GM19468 (cell line): ENCODE data around the gene PLCXD1.
"Not testable (repeated sequence)": the region's sequence is repeated elsewhere in the genome, so short reads cannot be mapped to it uniquely, and the experiment has no call there.

ENCODE experiments used
- ATAC-seq: cut with Tn5 transposase; IDR thresholded peaks from one replicate; pipeline ENCODE4 v1.9.1; 2021; ENCODE audit warnings: mild to moderate bottlenecking, moderate library complexity, moderate number of reproducible peaks; ENCODE audit not compliant: unreplicated experiment; ENCODE audit errors: extremely low read depth

The PLCXD1 gene

GRCh38 chrX:314781-315595 is 33.8 kb downstream of the PLCXD1 start:
- no peak for ATAC-seq

GRCh38 chrX:316351-317325 is 35.5 kb downstream of the PLCXD1 start:
- ATAC-seq: no peak

GRCh38 chrX:317424-318067 is 36.4 kb downstream of the PLCXD1 start:
- no peak for ATAC-seq

- ATAC-seq: peak; percentile 34
These were observed 37.0 kb downstream of the PLCXD1 start for GRCh38 chrX:318068-318738.

GRCh38 chrX:318739-319578 is 37.8 kb downstream of the PLCXD1 start, which contains the start of gene GTPBP6:
Gene GTPBP6 (minus strand): TSS chrX:318796. CDS start chrX:318787, 9 bp downstream.
- ATAC-seq: peak; percentile 97

- ATAC-seq: no peak
These were observed 38.5 kb downstream of the PLCXD1 start for GRCh38 chrX:319579-320125.

- no peak for ATAC-seq
These were observed 39.1 kb downstream of the PLCXD1 start for GRCh38 chrX:320126-320783.

- ATAC-seq: no peak
These were observed 42.8 kb downstream of the PLCXD1 start for GRCh38 chrX:323721-324628.

- ATAC-seq: not testable (repeated sequence)
These were observed 43.5 kb downstream of the PLCXD1 start for GRCh38 chrX:324664-325063.

GRCh38 chrX:327660-328126 is 46.5 kb downstream of the PLCXD1 start:
- ATAC-seq: no peak

- no peak for ATAC-seq
These were observed 48.2 kb downstream of the PLCXD1 start for GRCh38 chrX:329291-329910.

GRCh38 chrX:330141-330725 is 49.1 kb downstream of the PLCXD1 start:
- not testable (repeated sequence) for ATAC-seq

- no peak for ATAC-seq
These were observed 49.6 kb downstream of the PLCXD1 start for GRCh38 chrX:330726-331150.

- no peak for ATAC-seq
These were observed 50.1 kb downstream of the PLCXD1 start for GRCh38 chrX:331151-331824.

GRCh38 chrX:331825-332495 is 50.8 kb downstream of the PLCXD1 start:
- no peak for ATAC-seq
